ENCODE data around the gene MMP17.
"Not testable (repeated sequence)": the region's sequence is repeated elsewhere in the genome, so short reads cannot be mapped to it uniquely, and the experiment has no call there.

MMP17 gene

DNA sequence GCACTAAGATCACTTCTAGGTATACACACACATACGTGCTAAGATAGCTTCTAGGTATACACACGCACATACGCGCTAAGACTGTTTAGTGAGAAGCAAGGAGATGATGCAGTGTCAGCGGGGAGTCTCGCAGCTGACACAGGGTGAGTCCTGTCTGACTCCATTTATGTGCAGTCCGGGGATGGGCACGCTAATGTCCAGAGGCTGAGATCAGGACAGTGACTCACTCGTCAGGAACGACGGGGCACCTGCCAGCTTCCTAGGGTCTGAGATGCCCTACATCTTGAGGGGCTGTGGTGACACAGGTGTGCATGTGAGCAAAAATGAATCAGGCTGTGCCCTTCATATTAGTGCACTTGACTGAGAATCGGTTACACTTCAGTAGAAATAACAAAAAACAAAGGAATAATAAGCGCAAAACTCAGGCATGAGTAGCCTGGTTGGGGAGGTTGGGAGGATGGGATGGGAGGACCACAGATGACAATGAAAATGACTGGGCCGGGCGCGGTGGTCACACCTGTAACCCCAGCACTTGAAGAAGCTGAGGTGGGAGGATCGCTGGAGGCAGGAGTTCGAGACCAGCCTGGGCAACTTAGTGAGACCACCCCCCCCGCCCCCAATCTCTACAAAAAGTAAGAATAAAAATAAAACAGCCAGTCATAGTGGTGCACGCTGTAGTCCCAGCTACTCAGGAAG is 37.1 kb downstream of the MMP17 start:
- DNase-seq = no peak
- no peak for TF ChIP-seq GATA1 (IDR thresholded peaks at IDR 0.05; ENCODE audit: low read depth, low read length)
- no peak for TF ChIP-seq POLR2A (IDR thresholded peaks at IDR 0.05; ENCODE audit: low read length)

DNA sequence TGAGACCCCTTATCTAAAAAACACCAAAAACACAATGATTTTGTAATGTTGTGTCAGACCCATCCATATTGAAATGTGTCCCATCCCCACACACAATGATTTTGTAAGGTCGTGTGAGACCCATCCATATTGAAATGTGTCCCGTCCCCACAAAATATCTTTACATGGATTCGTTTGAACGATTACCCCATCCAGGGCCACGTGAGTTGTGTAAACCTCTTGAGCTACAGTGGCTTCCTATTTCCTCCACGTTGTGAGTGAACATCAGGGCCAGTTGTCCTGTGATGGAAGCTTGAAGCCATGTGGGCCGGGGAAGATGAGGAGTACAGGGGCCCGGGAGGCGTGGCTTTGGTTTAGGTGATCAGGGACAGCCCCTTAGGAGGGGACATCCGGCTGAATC is 39.3 kb downstream of the MMP17 start:
- no peak for DNase-seq
- TF ChIP-seq GATA1 (IDR thresholded peaks at IDR 0.05; ENCODE audit: low read depth, low read length) (no peak), POLR2A (IDR thresholded peaks at IDR 0.05; ENCODE audit: low read length) (no peak)

DNA sequence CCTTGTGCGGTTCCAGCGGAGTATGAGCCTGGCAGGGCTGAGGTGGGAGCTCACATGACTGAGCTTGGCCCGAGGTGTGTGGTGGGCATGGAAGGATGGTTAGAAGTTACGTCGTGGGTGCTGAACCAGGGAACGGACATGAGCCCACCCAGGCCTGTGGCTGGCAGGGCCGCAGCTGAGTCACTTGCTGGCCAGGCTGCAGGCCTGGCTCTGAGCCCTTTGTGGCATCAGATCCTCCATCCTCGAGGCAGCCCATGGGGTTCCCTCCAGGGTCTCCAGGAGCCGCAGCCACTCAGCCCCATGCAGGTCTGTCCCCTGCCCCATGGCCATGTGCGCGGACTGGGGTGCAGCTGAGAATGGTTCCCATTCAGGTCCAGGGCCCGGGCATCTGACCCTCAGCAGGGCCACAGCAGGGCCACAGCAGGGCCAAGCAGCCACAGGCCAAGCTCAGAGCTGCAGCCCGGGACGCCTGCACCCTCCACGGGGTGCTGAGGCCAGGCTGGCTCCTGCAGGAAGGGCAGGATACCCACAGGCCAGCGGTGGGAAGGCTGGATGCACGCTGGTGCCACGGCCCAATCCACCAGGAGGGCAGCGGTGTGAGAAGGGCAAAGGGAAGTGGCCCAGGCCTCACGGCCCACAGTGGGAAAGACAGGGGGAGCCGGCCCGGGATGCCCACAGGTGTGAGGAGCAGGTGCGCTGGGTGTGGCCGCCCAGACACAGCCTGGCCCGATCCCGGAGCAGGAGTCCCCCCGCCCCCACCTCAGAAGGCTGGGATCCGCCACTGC is 39.9 kb downstream of the MMP17 start:
- TF ChIP-seq POLR2A (IDR thresholded peaks at IDR 0.05; ENCODE audit: low read length) = no peak
- TF ChIP-seq GATA1 (IDR thresholded peaks at IDR 0.05; ENCODE audit: low read depth, low read length) = no peak

DNA sequence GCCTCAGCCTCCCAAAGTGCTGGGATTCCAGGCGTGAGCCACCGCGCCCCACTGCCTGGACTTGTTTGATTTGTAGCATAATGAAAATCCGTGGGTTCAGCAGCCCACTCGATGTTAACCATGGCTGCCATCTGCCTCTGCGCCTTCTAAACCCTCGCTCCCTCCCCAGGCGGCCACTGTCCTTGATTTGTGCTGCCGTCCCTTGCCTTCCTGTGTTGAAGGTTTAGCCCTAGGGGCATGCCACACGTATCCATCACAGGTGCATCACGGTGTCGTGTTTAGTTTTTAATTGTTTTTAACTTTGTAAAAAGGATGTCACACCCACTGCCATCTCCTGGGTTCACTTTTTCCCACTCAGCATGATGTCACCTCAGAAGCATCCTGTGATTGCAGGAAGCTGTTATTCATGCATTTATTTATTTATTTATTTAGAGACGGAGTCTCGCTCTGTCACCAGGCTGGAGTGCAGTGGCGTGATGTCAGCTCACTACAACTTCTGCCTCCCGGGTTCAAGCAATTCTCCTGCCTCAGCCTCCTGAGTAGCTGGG is 41.8 kb downstream of the MMP17 start:
- TF ChIP-seq POLR2A (IDR thresholded peaks at IDR 0.05; ENCODE audit: low read length) = no peak
- TF ChIP-seq GATA1 (IDR thresholded peaks at IDR 0.05; ENCODE audit: low read depth, low read length) = no peak
- DNase-seq = no peak

More for the DNA sequence above, 39.9 kb downstream of the MMP17 start:
- DNase-seq = no peak

DNA sequence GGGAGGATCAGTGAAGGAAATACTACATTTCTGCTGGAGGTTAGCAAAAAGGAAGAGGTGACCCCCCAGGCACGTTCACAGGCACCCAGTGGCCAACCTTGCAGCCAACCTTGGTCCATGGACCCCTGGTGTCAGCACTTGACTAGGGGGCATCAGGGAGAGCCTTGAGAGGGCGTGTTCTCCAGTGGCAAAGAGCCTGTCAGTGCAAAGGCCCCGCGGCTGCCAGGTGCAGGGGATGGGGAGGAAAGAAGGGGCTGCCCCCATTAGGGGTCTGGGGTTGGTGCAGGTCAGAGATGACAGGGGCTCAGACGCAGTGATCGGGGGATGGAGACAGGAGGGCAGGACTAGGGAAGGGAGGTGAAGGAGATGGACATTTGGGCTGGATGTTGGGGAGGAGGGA is 43.5 kb downstream of the MMP17 start:
- no peak for DNase-seq
- TF ChIP-seq GATA1 (IDR thresholded peaks at IDR 0.05; ENCODE audit: low read depth, low read length) (no peak), POLR2A (IDR thresholded peaks at IDR 0.05; ENCODE audit: low read length) (no peak)

DNA sequence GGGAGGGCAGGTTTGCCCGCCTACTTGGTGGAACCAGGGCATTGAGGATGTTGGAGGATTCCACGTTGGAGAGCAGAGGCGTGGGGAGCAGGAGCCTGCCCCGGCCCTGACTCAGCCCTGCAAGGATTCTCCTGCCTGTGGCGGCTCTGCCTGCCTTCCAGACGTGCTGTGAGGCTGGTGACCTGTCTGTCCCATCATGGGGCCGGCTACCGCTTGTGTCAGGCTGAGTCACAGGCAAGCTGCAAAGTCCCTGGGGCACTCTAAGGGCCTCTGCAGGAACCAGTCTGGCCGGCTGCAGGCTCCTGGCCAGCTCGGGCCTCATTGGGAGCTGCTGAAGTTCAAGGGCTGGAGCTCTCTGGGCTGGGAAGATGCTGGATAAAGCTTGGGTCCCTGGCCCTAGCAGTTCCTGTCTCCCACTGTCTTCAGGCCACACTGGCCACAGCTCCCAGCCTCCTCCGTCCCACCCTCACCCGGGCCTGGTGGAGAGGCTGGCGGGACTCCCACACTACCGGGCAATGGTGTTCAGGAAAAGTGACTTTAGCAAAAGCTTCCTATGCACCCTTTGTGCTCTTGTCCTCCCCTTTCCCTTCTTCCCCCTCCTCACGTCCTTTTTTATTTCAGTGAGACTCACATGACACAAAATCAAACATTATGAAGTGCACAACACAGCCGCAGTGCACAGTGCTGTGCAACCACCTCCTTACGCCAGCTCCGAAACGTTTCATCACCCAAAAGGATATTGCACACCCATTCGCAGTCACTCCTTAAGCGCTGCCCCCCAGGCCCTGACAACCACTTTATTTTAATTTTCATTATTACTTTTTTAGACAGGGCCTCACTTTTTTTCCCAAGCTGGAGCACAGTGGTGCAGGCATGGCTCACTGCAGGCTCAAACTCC is 44.2 kb downstream of the MMP17 start:
- TF ChIP-seq POLR2A (IDR thresholded peaks at IDR 0.05; ENCODE audit: low read length) (no peak), GATA1 (IDR thresholded peaks at IDR 0.05; ENCODE audit: low read depth, low read length) (no peak)
- DNase-seq = no peak

DNA sequence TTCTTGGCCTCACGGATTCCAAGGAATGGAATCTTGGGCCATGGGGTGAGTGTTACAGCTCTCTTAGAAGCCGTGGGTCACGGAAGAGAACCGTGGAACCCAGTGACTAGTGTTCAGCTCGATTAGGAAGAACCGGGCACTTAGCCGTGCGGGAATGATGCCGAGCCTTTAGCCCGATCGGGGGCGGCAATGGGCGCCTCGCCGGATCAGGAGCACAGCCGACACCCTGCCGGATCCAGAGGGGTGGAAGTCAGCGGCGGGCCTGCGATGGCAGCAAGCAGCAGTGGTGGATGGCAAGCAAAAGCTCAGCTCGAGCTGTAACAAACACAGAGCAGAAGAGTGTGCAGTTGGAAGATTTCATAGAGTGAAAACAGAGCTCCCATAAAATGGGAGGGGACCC is 45.1 kb downstream of the MMP17 start:
- DNase-seq = no peak
- TF ChIP-seq POLR2A (IDR thresholded peaks at IDR 0.05; ENCODE audit: low read length) (no peak), GATA1 (IDR thresholded peaks at IDR 0.05; ENCODE audit: low read depth, low read length) (no peak)

DNA sequence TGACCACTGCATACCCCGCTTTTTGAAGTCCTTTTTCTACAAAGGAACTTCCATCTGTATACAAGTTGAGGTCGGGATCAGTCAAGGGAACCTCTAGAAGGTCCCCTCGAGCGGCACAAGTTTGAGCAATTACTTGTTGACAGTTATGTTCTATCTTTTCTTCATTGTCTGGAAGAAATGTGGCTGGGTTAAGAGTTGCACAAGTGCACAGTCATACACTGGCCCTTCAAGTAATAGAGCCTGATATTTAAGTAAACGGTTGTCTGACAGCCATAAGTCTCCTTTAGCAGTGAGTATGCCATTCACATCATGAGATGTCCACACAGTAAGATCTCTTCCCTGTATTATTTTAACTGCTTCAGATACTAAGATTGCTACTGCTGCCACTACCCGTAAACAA is 46.8 kb downstream of the MMP17 start:
- not testable (repeated sequence) for DNase-seq

DNA sequence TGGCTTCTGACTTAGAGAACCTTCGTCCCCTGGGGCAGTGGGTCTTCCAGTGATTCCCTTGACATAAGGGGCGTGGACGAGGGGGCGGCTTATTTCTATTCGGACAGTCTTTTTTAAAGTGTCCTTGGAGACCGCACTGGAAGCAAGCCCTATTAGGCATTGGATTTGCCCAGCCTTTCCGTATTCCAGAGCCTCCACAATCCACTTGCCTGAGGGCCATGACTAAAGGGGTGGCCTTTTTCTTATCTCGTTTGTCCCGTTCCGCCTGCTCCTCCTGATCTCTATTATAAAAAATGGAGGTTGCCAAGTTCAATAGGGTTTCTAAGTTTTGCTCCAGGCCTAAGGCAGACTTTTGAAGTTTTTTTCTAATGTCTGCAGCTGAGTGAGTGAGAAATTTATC is 49.0 kb downstream of the MMP17 start:
- not testable (repeated sequence) for DNase-seq

DNA sequence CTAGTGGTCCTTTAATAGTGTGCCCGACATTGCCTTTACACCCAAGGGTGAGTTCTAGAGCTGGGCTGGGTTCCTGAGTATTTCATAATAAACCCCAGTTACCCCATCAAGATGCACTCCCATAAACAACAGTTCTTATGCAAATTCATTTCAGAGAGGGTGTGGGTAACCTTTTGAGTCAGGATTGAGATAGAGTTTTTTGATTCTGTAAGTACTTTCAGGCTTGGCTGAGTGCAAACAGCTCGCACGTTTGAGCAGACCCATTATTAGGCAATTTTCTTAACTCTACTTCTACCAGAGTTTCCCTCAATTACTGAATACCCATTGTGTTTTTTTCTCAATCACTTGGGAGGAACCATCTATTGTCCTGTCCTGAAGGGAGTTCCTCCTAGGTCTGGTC is 50.2 kb downstream of the MMP17 start:
- not testable (repeated sequence) for DNase-seq

DNA sequence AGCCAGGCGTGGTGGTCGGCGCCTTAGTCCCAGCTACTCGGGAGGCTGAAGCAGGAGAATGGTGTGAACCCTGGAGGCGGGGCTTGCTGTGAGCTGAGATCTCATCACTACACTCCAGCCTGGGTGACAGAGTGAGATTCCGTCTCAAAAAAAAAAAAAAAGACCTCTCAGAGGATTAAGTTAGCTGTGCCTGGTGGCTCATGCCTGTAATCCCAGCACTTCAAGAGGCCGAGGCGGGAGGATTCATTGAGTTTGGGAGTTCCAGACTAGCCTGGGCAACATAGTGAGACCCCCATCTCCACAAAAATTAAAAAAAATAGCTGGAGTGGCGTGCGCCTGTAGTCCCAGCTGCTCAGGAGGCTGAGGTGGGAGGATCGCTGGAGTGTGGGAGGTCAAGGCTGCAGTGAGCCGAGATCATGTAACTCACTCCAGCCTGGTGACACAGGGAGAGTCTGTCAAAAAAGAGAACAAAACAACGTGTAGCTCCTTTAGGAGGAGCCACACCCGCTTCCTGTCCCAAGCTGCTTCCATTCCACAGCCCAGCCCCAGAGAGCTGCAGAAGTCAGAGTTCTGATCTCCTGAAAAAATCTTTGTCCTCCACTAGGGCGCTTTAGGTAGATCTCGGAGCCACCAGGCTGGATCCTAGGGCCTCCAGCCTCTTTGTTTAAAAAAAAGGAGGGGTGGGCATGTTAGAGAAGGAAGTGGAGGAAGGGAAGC is 54.8 kb downstream of the MMP17 start:
- no peak for TF ChIP-seq POLR2A (IDR thresholded peaks at IDR 0.05; ENCODE audit: low read length)
- TF ChIP-seq GATA1 (IDR thresholded peaks at IDR 0.05; ENCODE audit: low read depth, low read length) = no peak
- DNase-seq = no peak

DNA sequence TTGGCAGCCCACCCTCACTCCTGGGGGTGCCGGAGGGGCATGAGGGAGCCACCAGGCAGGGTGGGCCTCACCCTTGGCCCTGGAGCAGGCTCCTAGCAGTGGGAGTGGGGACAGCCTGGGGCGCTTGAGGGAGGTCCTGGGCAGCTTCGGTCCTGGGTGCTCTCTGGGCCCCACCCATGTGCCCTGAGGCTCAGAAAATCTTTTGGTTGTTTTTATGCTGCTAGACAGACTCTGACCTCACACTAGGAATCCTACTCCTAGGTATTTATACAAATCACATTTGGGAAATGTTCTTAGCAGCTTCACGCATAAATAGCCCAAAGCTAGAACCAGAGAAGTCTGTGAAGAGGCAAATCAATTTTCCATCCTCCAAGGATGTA is 55.3 kb downstream of the MMP17 start:
- no peak for DNase-seq
- no peak for TF ChIP-seq GATA1 (IDR thresholded peaks at IDR 0.05; ENCODE audit: low read depth, low read length)
- no peak for TF ChIP-seq POLR2A (IDR thresholded peaks at IDR 0.05; ENCODE audit: low read length)

DNA sequence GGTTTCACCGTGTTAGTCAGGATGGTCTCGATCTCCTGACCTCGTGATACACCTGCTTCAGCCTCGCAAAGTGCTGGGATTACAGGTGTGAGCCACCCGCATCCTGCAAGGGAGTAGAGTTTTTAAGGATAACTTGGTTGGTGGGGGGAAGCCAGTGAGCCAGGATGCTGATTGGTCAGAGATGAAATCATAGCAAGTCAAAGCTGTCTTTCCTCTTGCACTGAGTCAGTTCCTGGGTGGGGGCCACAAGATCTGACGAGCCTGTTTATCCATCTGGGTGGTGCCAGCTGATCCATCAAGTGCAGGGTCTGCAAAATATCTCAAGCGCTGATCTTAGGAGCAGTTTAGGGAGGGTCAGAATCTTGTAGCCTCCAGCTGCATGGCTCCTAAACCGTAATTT is 56.9 kb downstream of the MMP17 start:
- DNase-seq = not testable (repeated sequence)

DNA sequence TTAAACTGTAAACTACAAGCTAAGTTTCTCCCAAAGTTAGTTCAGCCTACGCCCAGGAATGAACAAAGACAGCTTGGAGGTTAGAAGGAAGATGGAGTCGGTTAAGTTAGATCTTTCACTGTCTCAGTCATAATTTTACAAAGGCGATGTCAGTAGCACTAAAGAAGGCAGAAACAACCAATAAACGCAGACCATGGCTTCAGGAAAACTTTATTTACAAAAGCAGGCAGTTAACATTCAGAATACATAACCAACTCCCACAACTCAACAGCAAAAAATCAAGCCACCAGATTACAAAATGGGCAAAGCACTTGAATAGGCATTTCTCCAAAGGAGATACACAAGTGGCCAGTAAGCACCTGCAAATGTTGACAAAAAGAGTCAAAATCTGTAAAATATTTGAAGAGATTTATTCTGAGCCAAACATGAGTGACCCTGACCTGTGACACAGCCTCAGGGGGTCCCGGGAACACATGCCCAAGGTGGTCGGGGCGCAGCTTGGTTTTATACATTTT is 57.4 kb downstream of the MMP17 start:
- DNase-seq = no peak
- TF ChIP-seq GATA1 (IDR thresholded peaks at IDR 0.05; ENCODE audit: low read depth, low read length) (no peak), POLR2A (IDR thresholded peaks at IDR 0.05; ENCODE audit: low read length) (no peak)

DNA sequence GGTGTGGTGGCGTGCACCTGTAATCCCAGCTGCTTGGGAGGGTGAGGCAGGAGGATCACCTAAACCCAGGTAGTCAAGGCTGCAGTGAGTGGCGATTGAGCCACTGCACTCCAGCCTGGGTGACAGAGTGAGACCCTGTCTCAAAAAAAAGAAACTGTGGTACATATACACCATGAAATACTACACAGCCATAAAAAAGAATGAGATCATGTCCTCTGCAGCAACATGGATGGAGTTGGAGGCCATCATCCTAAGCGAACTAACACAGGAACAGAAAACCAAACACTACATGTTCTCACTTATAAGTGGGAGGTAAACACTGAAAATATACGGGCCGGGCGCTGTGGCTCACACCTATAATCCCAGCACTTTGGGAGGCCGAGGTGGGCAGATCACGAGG is 63.5 kb downstream of the MMP17 start:
- not testable (repeated sequence) for DNase-seq

Data from erythroblast (primary cell).